Activated gamma-delta T cell (primary cell): Measurements from ENCODE around the gene PFDN5.

Experiments used
- DNase-seq: peaks from one replicate; lab custom pipeline; 2025; lab: John Stamatoyannopoulos, UW
- total RNA-seq, 2 donors: gene quantifications; one replicate each; lab custom pipeline; 2026; lab: John Stamatoyannopoulos, UW

The PFDN5 gene
- 20.3 to 27.2 reads per million in 2 donors for total RNA-seq

DNA sequence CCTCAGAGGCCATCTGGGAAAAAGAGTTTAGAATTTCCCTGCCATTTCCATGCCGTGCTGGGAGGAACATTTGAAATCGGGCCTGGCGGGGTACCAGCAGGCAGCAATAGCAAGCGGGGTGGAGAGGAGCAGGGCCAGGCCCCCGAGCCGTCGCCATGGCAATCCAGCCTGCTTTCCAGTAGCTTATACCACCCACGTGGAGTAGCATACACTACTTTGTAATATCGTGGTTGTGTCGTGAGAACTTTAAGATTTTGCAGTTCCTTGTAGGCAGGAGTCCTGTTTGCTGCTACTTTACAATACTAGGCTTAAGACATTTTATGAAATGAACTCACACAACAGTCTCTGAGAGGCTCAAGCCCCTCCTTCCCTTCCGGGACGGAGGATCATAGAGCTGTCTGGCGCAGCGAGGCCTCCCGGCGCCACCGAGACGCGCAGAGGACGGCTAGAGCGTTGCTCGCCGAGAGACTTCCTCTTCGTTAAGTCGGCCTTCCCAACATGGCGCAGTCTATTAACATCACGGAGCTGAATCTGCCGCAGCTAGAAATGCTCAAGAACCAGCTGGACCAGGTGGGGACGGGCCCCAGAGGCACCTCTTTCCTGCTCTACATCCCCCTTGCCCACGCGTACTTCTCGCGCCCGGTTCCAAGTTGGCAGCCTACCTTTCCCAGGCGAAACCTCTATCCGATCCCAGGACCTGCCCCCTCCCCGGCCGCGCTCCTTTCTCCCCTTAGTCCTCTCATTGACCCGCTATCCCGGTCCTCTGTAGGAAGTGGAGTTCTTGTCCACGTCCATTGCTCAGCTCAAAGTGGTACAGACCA lies at the start of gene PFDN5:
Gene PFDN5 (plus strand): TSS at position 473 of the 821 bp plus-strand sequence. CDS start 26 bp downstream, at position 499.
- DNase-seq: peak; percentile 66

DNA sequence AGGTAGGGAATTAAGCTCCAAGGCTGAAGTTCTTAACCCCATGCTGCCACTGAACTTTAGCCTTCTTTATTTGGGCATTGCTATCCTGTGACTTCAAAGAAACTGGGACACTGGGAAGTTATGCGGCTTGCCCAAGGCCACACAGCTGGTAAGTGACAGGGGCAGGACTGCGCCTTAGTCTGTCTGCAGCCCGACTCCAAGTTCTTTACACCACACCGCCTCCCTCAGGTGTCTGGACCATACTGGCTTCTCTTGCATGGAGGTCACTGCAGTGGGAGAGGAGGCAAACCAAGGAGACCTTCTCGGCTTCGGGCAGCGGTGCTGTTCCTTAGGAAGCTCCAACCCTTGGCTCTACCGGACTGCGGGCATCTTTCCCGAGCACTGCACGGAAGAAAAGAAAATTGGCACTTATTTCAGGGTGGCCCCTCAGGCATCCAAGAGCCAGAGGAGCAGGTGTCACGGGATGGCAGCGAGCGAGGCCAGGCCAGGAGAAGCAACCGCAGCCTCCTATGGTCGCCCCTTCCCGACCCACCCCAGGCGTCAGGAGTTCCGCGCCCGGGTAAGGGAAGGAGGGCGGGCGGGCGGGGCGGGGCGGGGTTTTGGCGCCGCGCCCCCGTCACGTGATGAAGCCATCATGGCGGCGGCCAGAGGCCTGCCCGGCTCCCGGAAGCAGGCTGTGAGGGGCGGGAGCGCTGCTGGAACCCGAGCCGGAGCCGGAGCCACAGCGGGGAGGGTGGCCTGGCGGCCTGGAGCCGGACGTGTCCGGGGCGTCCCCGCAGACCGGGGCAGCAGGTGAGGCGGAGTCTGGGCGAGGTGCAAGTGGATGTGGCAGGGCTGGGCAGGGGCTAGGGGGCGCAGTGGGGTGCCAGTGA lies 43.6 kb upstream of the PFDN5 start:
- peak; percentile 53 for DNase-seq

DNA sequence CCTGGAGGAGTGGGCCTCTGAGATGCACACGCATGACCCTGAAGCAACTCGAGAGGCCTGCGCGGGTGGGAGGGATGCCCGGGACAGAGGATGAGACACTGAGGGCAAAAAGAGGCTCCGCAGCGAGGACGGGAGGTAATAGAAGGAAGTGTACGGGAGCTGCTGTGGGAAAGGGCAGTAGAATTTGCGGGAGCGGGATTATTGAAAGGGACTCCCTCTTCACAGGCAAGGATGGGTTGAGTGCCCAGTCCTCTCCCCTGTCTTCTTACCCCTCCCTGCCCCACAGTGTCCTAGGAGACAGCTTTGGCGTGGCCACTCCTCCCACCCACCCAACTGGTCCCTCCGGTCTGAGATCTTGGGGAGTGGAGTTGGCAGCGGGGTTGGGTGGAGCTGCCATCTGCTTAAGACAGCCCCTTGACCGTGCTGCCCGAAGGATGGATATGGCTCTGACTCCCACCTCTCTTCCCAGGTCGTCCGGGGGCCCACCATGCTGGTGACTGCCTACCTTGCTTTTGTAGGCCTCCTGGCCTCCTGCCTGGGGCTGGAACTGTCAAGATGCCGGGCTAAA lies 42.9 kb upstream of the PFDN5 start:
- DNase-seq: no peak

DNA sequence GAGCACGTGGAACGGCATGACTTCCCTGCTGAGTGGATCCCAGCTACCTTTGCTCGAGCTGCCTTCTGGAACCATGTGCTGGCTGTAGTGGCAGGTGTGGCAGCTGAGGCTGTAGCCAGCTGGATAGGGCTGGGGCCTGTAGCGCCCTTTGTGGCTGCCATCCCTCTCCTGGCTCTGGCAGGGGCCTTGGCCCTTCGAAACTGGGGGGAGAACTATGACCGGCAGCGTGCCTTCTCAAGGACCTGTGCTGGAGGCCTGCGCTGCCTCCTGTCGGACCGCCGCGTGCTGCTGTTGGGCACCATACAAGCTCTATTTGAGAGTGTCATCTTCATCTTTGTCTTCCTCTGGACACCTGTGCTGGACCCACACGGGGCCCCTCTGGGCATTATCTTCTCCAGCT lies 42.0 kb upstream of the PFDN5 start:
- no peak for DNase-seq

DNA sequence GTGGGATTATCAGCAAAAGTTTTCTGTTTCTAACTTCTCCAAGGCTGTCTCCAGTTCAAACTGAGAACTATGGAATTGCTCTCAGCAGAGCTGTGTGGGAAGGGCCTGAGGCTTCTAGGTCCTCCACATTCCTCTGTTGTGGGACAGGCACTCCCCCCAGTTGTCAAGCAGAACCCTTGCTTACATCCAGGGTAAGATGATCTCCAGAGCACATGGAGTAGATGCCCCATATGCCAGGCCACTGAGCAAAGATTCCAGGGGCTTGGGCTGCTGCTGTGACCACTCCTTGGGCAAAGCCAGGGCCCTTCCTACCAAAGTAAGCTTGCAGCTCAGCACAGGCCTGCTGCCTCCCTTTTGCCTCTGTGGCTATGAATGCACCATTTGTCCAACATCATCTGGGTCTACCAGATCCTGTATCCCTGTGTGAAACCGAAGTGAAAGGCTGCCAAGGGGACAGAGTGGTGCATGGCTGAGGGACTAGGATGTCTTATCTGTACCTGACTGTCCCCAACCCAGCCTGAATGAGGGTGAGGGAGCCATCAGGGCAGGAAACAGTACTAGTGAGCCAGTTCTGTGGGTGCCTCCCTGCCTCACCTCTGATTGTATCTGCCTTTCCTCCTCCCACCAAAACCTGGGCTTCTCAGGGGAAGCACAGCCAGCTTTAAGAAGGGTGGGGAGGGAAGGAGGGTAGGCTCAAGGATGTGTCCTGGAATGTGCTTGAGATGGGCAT lies 40.4 kb upstream of the PFDN5 start:
- no peak for DNase-seq

DNA sequence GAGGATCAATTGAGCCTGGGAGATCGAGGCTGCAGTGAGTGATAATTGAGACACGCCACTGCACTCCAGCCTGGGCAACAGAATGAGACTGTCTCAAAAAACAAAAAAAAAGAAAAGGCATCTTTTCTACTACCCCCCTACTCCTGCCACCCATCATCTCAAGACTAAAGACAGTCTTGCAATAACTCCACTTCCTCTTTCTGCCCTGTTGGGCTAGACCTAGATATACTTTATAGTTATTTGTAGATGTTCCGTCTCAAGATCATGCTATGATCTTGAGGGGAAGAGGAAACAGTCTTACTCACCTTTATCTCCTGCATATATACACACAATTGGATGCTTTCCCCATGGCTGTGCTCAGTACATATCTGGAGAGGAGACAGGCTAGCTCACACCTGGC lies 39.3 kb upstream of the PFDN5 start:
- DNase-seq: no peak

DNA sequence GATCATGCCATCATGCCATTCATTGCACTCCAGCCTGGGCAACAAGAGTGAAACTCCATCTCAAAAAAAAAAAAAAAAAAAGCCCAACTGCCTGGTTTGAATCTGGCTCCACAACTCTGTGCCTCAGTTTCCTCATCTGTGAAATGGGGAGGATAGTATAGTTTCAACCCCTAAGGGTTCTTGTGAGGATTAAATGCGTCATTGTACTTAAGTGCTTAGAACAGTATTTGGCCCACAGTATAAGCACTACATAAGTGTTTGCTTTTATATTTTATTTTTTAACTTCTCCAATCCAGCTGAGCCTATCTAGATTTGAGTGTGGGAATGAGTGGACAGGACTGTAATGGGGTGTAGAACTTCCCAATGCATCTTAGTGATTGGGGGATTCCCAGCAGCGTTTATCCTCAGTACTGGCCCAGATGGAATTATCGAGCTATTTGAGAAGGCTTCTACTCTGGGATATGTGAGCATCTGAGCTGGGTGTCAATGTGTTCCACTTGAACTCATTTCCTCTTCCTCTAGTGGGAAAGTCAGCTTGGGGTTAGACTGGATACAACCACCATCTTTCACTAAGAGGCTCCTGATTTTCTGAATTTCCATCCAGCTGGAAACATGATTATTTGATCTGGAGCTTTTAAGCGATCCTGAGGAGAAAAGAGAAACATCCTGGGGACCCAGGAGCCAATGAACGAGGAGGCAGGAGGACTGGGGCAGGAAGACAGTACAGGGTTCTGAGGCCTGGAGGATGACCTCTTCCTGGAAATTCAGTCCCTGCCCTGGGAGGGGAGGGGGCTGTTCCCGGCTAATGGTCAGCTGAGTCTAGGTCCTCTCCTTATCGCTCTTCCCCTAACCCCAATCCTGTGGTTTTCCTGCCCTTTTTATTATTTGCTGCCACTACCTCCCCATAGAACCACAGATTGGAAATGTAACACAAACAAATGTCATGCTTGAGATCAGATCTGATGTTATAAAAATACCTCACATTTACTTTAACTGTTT lies 36.5 kb upstream of the PFDN5 start:
- DNase-seq: no peak

DNA sequence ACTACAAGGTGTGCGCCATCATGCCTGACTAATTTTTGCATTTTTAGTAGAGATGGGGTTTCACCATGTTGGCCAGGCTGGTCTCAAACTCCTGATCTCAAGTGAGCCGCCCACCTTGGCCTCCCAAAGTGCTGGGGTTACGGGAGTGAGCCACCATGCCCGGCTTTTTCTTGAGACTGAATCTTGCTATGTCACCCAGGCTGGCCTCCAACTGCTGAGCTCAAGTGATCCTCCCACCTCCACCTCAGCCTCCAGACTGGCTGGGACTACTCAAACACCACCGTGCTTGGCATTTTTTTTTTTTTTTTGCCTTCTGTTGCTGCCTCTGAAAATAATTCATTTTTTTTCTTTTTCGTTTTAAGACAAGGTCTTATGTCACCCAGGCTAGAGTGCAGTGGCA lies 35.5 kb upstream of the PFDN5 start:
- DNase-seq: no peak

DNA sequence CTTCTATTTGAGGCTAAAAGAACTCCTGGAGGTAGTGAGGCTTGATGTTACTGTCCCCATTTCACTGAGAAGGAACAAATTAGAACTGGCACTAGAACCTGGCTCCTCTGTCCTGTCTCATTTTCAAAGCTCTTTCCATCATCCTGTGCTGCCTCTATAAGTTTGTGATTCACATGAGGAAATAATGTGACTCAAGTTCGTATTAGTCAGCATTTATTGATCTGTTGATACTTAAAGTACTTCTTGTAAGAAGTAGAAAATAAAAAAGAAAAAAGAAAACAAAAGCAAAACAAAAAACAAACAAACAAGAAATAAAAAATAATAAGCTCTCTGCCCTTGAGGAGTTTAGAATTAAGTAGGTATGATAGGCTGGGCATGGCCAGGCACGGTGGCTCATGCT lies 29.6 kb upstream of the PFDN5 start:
- no peak for DNase-seq

DNA sequence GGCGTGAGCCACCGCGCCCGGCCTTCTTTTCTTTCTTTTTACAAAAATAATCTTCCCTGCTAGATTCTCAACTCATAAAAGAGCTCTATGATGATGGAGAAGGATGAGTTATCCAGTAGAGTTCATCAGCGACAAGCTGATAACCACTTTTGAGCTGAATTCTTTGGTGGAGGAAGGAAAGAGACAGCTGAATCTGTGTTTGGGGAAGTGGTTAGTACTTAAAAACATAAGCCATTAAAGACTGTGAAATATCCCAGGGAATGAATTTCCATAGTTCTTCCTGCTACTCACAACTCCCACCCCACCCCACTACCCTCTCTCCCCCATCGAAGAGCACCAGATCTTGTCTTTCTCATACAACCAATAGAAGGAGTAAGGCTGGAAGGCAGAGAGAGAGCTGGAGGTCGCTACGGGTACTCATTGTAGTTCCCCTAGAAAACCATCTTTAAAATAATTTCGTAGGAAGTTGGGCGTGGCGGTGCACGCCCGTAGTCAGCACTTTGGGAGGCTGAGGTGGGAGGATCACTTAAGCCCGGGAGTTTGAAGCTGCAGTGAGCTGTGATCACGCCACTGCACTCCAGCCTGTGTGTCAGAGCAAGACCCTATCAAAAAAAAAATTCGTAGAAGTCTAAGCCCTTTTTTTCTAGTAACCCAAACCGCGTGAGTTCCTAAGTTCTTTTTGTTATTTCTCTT lies 27.9 kb upstream of the PFDN5 start:
- no peak for DNase-seq

DNA sequence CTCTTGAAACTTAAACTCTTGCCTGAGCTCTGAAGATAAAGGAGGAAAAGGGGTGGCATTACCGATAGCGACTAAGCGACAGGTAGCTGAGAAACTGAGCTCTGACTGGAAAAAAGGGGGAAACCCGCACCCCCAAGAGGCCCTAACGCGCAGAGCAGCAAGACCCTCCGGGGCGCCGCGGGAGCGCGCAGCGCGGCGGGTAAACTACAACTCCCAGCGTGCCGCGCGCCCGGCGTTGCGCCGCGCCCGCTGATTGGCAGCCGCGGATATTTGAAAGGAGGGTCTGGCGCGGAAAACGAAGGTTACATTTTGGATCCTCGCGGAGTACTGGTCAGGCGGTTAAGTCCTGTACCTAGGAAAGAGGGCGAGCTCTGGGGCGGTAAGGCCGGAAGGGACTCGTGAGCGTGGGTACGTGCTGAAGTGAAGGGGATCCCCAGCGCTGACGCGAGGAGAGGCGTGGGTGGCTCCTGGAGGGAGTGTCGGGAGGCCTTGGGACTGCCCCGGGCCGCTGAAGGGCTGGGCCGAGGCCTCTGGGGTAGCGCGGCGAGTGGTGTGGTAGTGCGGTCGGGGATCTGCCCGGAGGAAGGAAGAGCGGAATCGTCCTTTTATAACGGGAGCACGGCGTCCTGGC lies 27.2 kb upstream of the PFDN5 start, which contains the start of gene ESPL1:
Gene ESPL1 (plus strand): TSS at position 301 of the 631 bp plus-strand sequence. CDS start 468 bp downstream, outside the sequence.
- peak; percentile 71 for DNase-seq

DNA sequence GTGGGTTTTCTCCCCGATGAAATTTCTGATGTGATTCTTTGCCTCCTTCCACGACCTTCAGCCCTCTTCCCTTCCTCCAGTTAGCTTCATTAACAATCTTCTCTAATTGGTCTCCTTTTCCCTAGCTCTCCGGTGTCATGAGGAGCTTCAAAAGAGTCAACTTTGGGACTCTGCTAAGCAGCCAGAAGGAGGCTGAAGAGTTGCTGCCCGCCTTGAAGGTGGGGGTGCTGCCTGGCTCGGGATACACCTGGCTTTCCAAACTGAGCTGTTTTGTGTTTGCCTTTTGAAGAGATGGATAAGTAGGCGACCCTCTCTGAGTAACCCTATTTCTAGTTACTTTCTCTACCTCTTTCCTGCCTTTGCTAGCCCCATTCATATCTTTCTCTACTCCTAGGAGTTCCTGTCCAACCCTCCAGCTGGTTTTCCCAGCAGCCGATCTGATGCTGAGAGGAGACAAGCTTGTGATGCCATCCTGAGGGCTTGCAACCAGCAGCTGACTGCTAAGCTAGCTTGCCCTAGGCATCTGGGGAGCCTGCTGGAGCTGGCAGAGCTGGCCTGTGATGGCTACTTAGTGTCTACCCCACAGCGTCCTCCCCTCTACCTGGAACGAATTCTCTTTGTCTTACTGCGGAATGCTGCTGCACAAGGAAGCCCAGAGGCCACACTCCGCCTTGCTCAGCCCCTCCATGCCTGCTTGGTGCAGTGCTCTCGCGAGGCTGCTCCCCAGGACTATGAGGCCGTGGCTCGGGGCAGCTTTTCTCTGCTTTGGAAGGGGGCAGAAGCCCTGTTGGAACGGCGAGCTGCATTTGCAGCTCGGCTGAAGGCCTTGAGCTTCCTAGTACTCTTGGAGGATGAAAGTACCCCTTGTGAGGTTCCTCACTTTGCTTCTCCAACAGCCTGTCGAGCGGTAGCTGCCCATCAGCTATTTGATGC lies 26.4 kb upstream of the PFDN5 start:
- DNase-seq: no peak

DNA sequence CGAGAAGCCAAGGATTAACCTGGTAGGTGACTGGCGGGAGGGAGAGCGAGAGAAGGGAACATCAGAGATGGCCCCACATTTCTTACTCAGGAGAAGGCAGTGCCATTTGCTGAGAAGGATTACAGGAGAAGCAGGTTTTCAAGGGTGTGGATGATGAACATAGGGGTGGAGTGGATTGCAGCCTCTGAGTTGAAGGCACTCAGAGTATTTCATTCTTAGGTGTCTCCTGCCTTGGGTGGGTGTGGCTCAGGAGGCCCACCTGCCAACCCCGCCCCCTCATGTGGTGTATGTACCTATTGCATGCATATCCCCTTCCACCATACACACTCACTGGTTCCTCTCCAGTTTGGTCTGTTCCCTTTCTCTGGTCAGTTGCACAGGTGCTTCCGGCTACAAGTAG lies 20.9 kb upstream of the PFDN5 start:
- no peak for DNase-seq

DNA sequence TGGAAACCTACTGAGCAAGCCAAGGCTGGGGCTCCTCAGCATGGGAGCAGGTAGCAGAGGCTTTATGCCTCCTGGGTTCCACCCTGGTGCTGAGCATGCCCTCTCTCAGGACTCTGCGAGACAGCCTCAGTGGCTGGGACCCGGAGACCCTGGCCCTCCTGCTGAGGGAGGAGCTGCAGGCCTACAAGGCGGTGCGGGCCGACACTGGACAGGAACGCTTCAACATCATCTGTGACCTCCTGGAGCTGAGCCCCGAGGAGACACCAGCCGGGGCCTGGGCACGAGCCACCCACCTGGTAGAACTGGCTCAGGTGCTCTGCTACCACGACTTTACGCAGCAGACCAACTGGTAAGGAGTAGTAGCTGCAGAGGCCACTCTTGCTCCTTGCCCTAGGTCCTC lies 18.8 kb upstream of the PFDN5 start:
- no peak for DNase-seq

DNA sequence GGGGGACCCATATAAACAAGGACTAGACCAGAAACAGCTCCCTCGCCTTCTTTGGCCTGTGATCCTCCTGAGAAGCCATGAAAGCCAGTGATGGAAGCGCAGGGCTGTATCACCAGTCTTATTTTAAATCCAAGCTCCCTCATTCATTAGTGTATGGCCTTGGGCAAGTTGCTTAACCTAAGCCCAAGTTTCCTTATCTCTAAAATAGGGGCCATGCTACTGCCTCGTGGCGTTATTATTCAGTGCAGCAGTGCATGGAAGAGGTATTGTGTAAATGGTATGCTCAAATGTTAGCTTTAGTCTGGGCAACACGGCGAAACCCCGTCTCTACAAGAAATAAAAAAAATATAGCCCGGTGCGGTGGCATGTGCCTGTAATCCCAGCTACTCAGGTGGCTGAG lies 17.4 kb upstream of the PFDN5 start:
- no peak for DNase-seq

DNA sequence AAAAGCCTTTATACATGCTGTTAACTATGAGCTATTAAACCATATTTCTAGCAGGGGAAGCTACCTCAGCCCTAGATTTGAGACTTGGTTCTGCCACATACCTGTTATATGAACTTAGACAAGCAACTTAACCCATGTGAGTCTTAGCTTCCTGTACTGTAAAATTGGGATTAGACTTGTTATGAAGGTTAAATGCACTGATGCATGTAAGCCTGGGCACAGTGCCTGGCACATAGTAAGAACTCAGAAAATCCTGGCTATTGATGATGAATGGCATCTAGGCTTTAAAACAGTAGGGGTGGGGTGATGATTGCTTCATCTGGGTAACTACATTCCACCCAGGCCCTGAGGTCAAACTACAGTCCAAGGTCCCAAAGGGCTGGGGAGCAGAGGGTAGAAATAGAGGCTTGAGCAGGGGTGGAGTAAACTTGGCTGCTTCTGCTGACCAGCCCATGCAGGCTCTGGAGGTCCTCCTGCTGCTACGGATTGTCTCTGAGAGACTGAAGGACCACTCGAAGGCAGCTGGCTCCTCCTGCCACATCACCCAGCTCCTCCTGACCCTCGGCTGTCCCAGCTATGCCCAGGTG lies 16.0 kb upstream of the PFDN5 start:
- no peak for DNase-seq

DNA sequence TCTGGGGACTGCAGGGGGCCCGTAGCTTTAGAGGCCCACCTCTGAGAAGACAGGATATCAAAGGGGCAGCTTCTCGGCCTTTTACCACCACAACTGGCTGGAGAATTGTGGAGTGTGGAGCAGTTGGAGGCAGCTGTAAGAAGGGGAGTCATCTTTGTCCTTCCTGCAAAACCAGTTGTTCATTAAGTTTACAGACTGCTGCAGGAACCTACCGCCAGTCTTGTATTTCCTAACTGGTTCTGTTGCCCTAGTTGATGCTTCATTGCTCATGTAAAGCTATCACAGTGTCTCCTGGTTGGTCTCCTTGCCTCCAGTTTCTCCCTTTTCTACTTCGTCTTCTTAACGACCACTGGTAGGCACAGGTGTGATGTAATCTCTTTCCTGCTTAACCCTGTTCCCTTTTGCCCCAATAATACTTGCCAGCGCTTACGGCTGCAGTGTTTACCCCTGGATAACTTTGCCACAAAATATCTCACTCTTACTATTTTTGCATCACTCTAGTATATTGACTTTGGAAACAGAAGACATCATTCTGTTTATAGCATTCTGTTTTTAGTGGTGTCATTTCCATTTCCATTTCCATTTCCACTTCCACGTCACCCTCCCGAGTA lies 15.3 kb upstream of the PFDN5 start:
- no peak for DNase-seq
